Gastrocnemius medialis (tissue), 4 donors: ENCODE results near the gene PRX.
A peak's percentile ranks its signal among the peaks of the same experiment; 100 is the strongest.

Experiments used
- POLR2A ChIP-seq, 2 donors: fragments of 450-650 bp; IDR thresholded peaks; one replicate each; pipeline ENCODE4 v1.6.1; 2017; ENCODE audit warnings: antibody characterized with exemption in 2 of 2, mild to moderate bottlenecking in 2 of 2, moderate library complexity in 2 of 2
- TF ChIP-seq, protein P1 (sequence below), 5 experiments: fragments of 450-650 bp in 3 of 5; fragments of 200-600 bp in 2 of 5; sonication (generic) in 2 of 5; IDR thresholded peaks in 4 of 5; conservative IDR thresholded peaks in 1 of 5; 1 replicate in 4 of 5; 2 replicates in 1 of 5; pipeline ENCODE4 v1.5.1; 2016 to 2019; ENCODE audit warnings: antibody characterized with exemption in 5 of 5, mild to moderate bottlenecking in 3 of 5, moderate library complexity in 3 of 5

DNA sequence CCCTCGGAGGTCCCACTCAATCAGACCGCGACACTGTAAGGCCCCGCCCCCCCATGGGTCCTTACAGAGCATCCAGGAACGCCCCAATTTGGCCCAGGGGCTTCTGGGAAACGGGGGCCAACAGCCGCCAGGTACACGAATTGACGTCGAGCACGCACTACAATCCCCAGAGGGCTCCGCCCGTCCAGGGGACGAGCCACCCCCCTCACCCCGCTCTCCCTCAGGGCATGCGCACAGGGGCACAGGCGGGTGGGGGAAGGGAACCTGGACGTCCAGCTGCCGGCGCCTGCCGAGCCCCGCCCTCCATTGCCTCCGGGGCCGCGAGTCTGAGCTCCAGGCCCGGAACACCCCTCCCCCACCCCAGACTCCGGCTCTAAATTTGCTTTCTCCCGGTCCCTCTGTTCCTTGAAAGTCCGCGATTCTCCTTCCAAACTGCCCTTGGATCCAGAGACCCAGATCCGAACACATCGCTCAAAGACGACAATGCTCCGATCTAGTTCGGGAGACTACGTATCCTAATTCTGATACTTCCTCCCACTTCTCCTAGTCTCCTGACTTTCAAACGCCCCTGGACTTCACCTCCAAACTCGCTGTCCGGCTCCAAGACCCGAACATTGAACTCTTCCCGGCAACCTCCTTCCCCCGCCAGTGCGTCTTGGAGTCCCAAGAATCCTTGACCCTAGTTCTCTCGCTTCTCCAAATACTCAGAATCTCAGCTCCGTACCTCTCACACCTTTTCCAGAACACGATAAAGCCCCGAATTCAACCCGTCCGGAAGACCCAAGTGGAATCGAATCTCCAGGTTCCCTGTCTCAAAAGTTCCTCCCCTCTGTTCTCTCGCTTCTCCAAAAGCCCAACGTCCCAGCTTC, 30.2 kb upstream of the PRX start:
- TF ChIP-seq, protein P1, sequence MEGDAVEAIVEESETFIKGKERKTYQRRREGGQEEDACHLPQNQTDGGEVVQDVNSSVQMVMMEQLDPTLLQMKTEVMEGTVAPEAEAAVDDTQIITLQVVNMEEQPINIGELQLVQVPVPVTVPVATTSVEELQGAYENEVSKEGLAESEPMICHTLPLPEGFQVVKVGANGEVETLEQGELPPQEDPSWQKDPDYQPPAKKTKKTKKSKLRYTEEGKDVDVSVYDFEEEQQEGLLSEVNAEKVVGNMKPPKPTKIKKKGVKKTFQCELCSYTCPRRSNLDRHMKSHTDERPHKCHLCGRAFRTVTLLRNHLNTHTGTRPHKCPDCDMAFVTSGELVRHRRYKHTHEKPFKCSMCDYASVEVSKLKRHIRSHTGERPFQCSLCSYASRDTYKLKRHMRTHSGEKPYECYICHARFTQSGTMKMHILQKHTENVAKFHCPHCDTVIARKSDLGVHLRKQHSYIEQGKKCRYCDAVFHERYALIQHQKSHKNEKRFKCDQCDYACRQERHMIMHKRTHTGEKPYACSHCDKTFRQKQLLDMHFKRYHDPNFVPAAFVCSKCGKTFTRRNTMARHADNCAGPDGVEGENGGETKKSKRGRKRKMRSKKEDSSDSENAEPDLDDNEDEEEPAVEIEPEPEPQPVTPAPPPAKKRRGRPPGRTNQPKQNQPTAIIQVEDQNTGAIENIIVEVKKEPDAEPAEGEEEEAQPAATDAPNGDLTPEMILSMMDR (IDR thresholded peaks at IDR 0.05 in 4 of 5, conservative IDR thresholded peaks at IDR 0.05 in 1 of 5) = no peak
- peak; percentile 68 to 76 for TF ChIP-seq POLR2A (IDR thresholded peaks at IDR 0.05)
